HG03025 (cell line): Measurements from ENCODE around the gene LAMA4.

Experiments
- ATAC-seq: cut with Tn5 transposase; IDR thresholded peaks from one replicate; pipeline ENCODE4 v1.9.1; 2021; ENCODE audit warnings: mild to moderate bottlenecking, moderate library complexity; ENCODE audit not compliant: unreplicated experiment, low FRiP score

Gene LAMA4, protein sequence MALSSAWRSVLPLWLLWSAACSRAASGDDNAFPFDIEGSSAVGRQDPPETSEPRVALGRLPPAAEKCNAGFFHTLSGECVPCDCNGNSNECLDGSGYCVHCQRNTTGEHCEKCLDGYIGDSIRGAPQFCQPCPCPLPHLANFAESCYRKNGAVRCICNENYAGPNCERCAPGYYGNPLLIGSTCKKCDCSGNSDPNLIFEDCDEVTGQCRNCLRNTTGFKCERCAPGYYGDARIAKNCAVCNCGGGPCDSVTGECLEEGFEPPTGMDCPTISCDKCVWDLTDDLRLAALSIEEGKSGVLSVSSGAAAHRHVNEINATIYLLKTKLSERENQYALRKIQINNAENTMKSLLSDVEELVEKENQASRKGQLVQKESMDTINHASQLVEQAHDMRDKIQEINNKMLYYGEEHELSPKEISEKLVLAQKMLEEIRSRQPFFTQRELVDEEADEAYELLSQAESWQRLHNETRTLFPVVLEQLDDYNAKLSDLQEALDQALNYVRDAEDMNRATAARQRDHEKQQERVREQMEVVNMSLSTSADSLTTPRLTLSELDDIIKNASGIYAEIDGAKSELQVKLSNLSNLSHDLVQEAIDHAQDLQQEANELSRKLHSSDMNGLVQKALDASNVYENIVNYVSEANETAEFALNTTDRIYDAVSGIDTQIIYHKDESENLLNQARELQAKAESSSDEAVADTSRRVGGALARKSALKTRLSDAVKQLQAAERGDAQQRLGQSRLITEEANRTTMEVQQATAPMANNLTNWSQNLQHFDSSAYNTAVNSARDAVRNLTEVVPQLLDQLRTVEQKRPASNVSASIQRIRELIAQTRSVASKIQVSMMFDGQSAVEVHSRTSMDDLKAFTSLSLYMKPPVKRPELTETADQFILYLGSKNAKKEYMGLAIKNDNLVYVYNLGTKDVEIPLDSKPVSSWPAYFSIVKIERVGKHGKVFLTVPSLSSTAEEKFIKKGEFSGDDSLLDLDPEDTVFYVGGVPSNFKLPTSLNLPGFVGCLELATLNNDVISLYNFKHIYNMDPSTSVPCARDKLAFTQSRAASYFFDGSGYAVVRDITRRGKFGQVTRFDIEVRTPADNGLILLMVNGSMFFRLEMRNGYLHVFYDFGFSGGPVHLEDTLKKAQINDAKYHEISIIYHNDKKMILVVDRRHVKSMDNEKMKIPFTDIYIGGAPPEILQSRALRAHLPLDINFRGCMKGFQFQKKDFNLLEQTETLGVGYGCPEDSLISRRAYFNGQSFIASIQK (N-terminal part only)

GRCh38 chr6:112253841-112254816, at the start of gene LAMA4:
LAMA4 (minus strand) TSS chr6:112254567; CDS start chr6:112254150, 417 bp downstream.
- no peak for ATAC-seq

DNA sequence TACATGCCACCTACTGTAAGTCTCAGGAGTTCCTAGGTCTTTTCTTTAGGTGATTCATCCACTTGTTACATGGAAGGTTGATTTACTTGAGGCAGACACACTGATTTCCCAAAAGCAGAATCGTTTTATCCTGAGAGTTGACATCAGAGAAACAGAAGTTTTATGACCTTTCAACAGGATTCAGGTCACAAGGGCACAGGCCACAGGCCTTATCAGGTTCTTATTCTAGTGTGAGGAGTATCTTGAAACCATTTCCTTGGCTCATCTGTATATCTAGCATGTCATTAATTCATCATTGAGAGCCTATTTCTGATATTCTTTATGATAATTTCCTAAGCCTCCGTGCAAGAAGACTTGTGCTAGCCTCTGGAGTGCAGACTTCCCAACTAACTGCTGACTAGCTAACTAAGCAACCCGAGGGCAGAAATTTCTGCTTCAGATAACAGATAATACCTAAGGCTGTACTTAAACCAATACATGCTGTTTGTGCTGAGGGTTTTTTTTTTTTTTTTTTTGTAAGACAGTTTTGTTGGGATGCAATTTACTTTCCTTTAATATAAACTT, 47.9 kb upstream of the LAMA4 start:
- ATAC-seq = no peak

- ATAC-seq = no peak
These were observed 46.5 kb upstream of the LAMA4 start for GRCh38 chr6:112300896-112301295.

DNA sequence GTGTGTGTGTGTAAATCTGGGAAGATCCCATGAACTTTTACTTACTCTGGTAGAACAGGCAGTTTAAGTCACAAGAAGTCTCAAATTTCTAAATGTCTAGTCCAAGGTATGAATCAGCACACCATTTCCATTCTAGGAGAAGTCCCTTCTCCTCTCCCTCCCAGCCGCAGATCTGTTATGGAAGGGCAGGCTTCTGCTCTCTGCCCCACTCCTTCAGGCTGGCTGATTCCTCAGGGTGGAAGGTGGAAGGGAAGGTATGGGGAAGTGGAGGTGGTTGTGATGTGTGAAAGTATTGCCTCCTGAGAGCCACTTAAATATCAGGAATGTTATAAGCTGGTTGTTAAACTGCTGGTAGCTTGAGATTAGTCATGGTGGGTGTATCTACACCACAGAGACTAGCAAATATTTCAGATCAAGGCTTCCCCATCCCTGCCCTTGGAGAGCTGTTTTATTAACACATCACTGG, 44.5 kb upstream of the LAMA4 start:
- no peak for ATAC-seq

- no peak for ATAC-seq
These were observed 43.8 kb upstream of the LAMA4 start for GRCh38 chr6:112298021-112298745.

- ATAC-seq = no peak
These were observed 42.3 kb upstream of the LAMA4 start for GRCh38 chr6:112296694-112297093.

DNA sequence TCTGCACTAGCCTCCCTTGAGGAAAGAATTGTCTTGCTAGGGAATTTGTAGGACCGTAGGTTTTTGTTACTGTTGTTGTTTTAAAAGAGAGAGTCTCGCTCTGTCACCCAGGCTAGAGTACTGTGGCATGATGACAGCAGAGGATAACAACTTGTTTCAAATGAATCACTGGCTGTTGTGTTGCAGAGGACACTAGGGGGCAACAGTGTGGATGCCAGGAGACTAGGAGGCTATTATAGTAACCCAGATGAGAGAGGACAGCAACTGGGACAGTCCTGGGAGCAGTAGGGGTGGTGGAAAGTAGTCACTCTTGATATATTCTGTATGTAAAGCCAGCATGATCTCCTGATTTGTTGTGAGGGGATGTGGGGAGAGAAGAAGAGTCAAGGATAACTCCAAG, 41.8 kb upstream of the LAMA4 start:
- ATAC-seq = no peak

- ATAC-seq = no peak
These were observed 36.9 kb upstream of the LAMA4 start for GRCh38 chr6:112291161-112291762.

GRCh38 chr6:112289038-112289566, 34.7 kb upstream of the LAMA4 start:
- no peak for ATAC-seq

DNA sequence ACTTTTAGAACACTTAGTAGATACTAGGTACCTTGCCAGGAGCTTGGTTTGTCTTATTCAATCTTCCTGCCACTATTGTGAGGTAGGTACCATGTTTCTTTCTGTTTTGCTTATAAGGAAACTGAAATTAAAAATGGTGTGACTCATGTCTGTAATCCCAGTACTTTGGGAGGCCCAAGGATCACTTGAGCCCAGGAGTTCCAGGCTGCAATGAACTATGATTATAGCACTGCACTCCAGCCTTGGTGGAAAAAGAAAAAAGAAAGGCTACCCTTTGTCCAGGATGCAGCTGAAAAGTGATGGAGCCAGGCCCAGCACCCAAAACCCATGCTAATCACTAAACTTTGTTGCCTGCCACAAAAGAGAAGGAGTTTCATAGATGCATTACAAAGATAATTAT, 34.1 kb upstream of the LAMA4 start:
- ATAC-seq = no peak

DNA sequence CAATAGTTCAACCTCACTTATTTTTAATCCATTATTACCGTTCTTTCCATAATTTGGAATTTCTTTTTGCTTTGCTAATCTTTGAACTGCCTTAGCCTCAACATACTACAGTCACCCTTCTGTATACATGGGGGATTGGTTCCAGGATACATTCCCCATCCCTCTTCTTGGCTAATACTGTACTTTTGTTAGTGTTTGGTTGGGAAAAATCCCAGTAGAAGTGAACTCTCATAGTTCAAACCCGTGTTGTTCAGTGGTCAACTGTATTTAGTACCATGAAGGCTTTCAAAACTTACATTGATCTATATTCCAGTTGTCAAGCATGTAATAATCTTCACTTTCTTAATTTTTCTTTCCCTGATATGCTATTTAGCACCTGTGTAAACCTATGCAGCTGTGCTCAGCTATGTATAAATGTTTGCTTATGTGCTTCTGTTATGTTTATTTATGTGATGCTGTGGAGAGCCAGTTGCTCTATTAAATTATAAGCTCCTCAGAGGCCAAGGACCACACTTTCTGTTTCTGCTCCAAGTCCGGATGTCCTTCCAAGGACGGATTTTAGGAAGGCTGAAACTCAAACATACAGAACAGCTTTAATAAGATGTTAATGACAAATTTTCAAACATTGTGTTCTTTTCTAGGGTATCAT, 33.3 kb upstream of the LAMA4 start:
- no peak for ATAC-seq

DNA sequence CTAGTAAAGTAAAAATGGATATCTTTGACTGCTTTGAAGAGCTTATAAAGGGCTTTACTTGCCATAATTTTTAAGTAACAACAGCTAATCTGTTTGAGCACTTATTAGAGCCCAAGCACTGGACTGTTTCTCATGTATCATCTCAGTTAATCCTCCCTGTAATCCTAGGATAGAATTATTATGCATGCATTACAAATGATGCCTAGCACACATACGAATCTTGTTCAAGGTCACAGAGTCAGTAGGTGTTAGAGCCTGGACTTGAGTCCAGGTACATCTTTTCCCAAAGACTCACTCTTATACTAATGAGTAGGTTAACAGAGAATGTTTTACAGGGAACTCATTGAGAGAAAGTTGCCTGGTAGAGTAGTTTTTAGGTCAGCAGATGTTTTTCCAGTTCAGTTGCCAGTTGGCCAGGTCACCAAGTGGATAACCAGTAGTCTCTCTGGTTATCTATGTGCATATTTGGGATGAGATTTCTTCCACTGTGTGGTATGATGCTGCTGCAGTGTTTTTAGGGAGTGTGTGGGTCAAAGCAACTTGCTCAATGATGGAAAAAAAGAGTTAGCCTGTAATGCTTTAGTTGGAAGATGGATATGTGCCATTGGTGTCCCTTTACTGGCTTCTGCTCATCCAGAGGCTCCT, 32.3 kb upstream of the LAMA4 start:
- no peak for ATAC-seq

DNA sequence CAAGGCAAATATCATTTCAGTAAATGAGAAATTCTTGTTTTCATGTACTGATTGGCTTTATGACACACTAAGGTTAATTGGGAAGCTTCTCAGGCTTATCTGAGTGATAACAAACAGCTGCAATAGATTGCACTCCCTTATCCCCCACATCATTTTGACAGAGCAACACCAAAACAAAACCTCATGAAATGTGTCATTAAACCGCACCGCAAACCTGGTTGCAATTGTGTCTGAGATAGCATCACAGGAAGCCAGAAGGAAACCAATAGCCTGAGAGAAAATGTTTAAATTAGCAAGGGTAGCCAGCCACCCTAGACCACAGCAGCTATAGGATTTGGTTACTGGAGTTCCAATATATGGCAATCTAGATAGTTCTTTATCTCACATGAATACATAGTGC, 31.6 kb upstream of the LAMA4 start:
- peak; percentile 65 for ATAC-seq

DNA sequence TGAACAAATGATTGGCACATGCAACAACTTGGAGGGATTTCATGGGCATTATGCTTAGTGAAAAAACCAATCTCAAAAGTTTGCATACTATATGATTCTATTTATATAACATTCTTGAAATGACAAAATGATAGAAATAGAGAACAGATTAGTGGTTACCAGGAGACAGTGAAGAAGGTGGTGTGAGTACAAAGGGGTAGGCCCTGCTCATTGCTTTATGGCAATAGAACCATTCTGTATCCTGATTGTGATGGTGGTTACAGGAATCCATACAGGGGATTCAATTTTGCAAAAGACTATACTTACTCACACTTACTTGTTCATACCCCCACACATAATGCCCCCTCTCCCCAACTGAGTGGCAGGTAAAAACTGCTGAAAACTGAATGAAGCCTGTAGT, 30.2 kb upstream of the LAMA4 start:
- no peak for ATAC-seq

DNA sequence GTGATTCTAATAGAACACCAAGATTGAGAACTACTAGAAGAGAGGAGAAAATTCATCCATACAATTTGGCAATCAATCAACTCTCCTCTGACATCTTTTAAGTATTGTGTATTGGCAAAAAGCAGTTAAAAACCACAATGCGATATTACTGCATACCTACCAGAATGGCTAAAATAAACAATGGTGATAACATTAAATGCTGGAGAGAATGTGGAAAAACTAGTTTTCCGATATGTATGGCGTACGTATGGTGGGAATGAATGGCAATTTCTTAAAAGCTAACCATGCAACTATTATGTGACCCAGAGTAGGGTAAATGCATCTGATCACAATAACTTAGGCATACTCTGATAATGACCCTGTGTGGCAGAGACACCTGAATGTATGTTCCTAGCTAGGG, 29.3 kb upstream of the LAMA4 start:
- no peak for ATAC-seq

- ATAC-seq = no peak
These were observed 27.7 kb upstream of the LAMA4 start for GRCh38 chr6:112281821-112282615.
